NCI-H1436 treated with DMSO at 0.1 percent for 48 hours (cell line): ENCODE measurements around the gene ADARB2.

ENCODE experiments used
- DNase-seq: peaks from one replicate; lab custom pipeline; 2025; lab: John Stamatoyannopoulos, UW

The ADARB2 gene

GRCh38 chr10:1594372-1595241 is 142.7 kb downstream of the ADARB2 start:
- no peak for DNase-seq

- DNase-seq, result no peak
Measured at GRCh38 chr10:1591742-1592141, 145.6 kb downstream of the ADARB2 start.

GRCh38 chr10:1591045-1591444 is 146.3 kb downstream of the ADARB2 start:
- DNase-seq, result no peak

GRCh38 chr10:1589257-1589656 is 148.1 kb downstream of the ADARB2 start:
- DNase-seq, result no peak

GRCh38 chr10:1582739-1583138 is 154.6 kb downstream of the ADARB2 start:
- no peak for DNase-seq

- no peak for DNase-seq
Measured at GRCh38 chr10:1581189-1581588, 156.1 kb downstream of the ADARB2 start.

GRCh38 chr10:1579671-1580070 is 157.7 kb downstream of the ADARB2 start:
- DNase-seq, result no peak

- DNase-seq, result no peak
Measured at GRCh38 chr10:1579141-1579491, 158.2 kb downstream of the ADARB2 start.

GRCh38 chr10:1578392-1579140 is 158.8 kb downstream of the ADARB2 start:
- no peak for DNase-seq

GRCh38 chr10:1577945-1578344 is 159.4 kb downstream of the ADARB2 start:
- DNase-seq, result no peak

GRCh38 chr10:1577373-1577770 is 160.0 kb downstream of the ADARB2 start:
- DNase-seq, result no peak

GRCh38 chr10:1576467-1577372 is 160.6 kb downstream of the ADARB2 start:
- no peak for DNase-seq

GRCh38 chr10:1575481-1576244 is 161.7 kb downstream of the ADARB2 start:
- DNase-seq, result no peak

- no peak for DNase-seq
Measured at GRCh38 chr10:1574719-1575118, 162.6 kb downstream of the ADARB2 start.

- no peak for DNase-seq
Measured at GRCh38 chr10:1573981-1574380, 163.3 kb downstream of the ADARB2 start.

- DNase-seq, result no peak
Measured at GRCh38 chr10:1573334-1573969, 163.9 kb downstream of the ADARB2 start.

- DNase-seq, result no peak
Measured at GRCh38 chr10:1572519-1573333, 164.6 kb downstream of the ADARB2 start.

GRCh38 chr10:1571587-1572237 is 165.6 kb downstream of the ADARB2 start:
- DNase-seq, result no peak

- no peak for DNase-seq
Measured at GRCh38 chr10:1570416-1571051, 166.8 kb downstream of the ADARB2 start.
